Type B pancreatic cell (in vitro differentiated cells): ENCODE measurements around the gene TMEM114. TPM values are rescaled to one million over a fixed set of nuclear protein-coding genes. Genes with fewer than 3 reads are reported as not detected.

Source experiments
- DNase-seq: peaks from one replicate; pipeline ENCODE4 v3.0.0; 2021; ENCODE audit warnings: mixed read lengths; ENCODE audit not compliant: unreplicated experiment; ENCODE audit errors: extremely low spot score
- H3K27ac Mint-ChIP-seq: 2 replicates; pipeline ENCODE4 v1.8.0; 2021; ENCODE audit warnings: mild to moderate bottlenecking, mixed read lengths
- H3K27me3 Mint-ChIP-seq: 2 replicates; pipeline ENCODE4 v1.8.0; 2021; ENCODE audit warnings: mixed read lengths
- H3K36me3 Mint-ChIP-seq: 2 replicates; pipeline ENCODE4 v1.8.0; 2021; ENCODE audit warnings: mixed read lengths
- H3K4me1 Mint-ChIP-seq: one replicate; pipeline ENCODE4 v1.8.0; 2021; ENCODE audit warnings: mixed read lengths; ENCODE audit not compliant: unreplicated experiment
- H3K4me3 Mint-ChIP-seq: 2 replicates; pipeline ENCODE4 v1.8.0; 2021; ENCODE audit warnings: mild to moderate bottlenecking, mixed read lengths
- H3K9me3 Mint-ChIP-seq: 2 replicates; pipeline ENCODE4 v1.8.0; 2021; ENCODE audit warnings: mixed read lengths
- total RNA-seq: library from RNA; stranded (reverse); gene quantifications from 2 replicates; pipeline ENCODE4 v1.2.1, GENCODE V29; 2021; ENCODE audit warnings: low replicate concordance
- TF ChIP-seq, protein P1 (sequence below): fragments of 200-600 bp; sonication (generic); conservative IDR thresholded peaks from 2 replicates; pipeline ENCODE4 v1.5.0; 2021; ENCODE audit warnings: antibody characterized with exemption, mild to moderate bottlenecking

TMEM114 gene
- total RNA-seq, 1 donor from 2014 or later: not detected

DNA sequence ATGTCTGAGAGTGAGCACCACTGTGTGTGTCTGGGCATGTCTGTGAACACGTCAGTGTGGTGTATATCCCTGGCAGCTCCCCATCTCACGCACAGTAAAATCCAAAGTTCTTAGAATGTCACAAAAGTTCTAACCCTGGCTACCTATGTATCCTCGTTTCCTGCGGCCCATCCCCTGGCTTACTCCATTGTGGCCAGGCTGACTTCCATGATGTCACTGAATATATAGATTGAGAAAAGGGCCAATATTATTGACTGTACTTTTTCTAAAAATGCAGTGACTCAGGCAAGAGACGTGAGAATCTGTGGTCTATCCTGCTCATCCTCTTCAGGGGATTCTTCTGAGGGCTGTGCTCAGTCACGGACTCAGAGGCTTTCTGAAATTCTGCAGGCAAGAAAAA, 30.2 kb upstream of the TMEM114 start:
- TF ChIP-seq, protein P1, sequence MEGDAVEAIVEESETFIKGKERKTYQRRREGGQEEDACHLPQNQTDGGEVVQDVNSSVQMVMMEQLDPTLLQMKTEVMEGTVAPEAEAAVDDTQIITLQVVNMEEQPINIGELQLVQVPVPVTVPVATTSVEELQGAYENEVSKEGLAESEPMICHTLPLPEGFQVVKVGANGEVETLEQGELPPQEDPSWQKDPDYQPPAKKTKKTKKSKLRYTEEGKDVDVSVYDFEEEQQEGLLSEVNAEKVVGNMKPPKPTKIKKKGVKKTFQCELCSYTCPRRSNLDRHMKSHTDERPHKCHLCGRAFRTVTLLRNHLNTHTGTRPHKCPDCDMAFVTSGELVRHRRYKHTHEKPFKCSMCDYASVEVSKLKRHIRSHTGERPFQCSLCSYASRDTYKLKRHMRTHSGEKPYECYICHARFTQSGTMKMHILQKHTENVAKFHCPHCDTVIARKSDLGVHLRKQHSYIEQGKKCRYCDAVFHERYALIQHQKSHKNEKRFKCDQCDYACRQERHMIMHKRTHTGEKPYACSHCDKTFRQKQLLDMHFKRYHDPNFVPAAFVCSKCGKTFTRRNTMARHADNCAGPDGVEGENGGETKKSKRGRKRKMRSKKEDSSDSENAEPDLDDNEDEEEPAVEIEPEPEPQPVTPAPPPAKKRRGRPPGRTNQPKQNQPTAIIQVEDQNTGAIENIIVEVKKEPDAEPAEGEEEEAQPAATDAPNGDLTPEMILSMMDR: no peak
- H3K4me3 Mint-ChIP-seq: peak overlapping the region; percentile 97
- H3K36me3 Mint-ChIP-seq: peaks cover 4% of the 10 kb centered on the region
- H3K27me3 Mint-ChIP-seq: peaks cover 12% of the 10 kb centered on the region
- peak overlapping the region; percentile 4 for H3K27ac Mint-ChIP-seq
- DNase-seq: no peak
- H3K4me1 Mint-ChIP-seq: peaks cover 15% of the 10 kb centered on the region
- no peaks in the 10 kb centered on the region for H3K9me3 Mint-ChIP-seq

DNA sequence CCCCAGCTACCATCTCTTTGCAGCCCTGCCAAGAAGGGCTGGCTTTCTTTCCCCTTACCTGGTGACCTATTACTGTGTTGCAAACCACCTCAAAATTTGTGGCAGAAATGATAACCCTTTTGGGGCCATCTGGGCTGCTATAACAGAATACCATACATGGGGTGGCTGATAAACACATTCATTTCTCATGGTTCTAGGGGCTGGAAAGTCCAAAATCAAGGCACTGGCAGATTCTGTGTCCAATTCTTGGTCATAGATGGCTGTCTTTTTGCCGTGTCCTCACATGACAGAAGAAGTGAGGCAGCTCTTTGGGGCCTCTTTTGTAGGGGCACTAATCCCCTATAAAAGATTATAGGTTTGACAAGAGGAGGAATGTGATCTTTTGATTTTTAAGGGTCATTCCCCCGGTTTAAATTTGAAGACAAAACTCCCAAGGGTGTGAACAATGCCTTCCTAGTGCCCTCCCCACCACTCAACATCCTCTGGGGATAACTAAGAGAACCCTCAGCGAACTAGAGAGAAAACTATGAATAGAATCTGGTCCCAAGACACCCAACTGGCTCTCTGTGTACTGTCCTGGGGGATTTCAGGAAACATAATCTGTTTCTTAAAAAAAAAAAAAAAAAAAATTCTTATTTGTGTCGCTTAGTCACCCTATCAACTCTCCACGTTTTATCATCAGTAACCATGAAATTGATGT, 29.5 kb upstream of the TMEM114 start:
- Mint-ChIP-seq H3K27me3 (peaks cover 15% of the 10 kb centered on the region), H3K4me1 (peaks cover 15% of the 10 kb centered on the region), H3K27ac (no peak overlapping the region), H3K36me3 (peaks cover 1% of the 10 kb centered on the region), H3K4me3 (no peak overlapping the region), H3K9me3 (no peaks in the 10 kb centered on the region)
- no peak for DNase-seq
- TF ChIP-seq, protein P1: no peak

DNA sequence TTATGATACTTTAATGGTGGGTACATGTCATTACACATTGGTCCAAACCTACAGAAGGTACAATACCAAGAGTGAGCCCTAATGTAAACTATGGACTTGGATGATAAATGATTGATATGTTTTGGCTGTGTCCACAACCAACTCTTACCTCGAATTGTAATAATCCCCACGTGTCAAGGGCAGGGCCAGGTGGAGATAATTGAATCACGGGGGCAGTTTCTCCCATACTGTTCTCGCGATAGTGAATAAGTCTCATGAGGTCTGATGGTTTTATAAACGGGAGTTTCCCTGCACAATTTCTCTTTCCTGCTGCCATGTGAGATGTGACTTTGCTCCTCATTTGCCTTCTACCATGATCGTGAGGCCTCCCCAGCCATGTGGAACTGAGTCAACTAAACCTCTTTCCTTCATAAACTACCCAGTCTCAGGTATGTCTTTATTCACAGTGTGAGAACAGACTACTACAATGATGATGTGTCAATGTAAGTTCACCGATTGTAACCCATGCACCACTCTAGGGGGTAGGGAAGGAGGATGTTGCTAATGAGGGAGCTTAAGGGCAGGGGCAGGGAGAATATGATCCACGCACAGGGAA, 24.2 kb upstream of the TMEM114 start:
- Mint-ChIP-seq H3K9me3 (no peaks in the 10 kb centered on the region), H3K27ac (no peak overlapping the region), H3K4me1 (peaks cover 6% of the 10 kb centered on the region), H3K36me3 (no peaks in the 10 kb centered on the region), H3K27me3 (peaks cover 45% of the 10 kb centered on the region), H3K4me3 (no peak overlapping the region)
- no peak for DNase-seq
- TF ChIP-seq, protein P1: no peak

DNA sequence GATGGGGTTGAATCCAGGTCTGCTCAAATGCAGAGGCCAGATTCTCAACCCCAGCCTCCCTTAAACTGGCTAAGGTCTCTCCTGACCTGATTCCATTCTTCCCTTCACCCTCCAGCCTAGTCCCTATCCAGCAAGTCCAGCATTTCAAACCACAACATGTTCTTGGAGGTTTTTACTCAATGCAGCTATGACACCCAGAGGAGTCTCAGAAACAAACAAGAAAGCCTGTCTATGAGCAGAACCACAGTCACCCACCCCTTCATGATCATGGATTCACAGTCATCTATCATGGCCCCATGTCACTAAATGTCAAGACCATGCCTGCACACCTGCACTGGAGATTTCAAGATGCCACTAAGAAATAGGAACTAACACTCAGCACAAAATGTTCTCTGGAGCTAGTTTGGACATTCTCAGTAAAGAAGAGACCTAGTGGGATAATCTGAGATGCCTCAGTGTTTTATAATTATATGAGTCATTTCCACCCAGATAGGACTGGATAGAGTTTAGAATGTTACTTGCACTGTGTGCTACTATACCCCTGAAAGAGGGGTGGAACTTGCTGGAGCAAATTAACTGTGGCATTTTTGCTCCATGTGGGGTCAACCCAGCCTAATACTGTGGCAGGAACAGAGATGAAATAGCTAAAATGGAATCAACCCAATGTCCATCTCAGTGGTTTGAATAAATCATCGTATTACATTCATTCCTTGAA, 21.7 kb upstream of the TMEM114 start:
- no peak overlapping the region for H3K4me3 Mint-ChIP-seq
- H3K4me1 Mint-ChIP-seq: no peaks in the 10 kb centered on the region
- no peak overlapping the region for H3K27ac Mint-ChIP-seq
- TF ChIP-seq, protein P1: no peak
- DNase-seq: no peak
- peaks cover 50% of the 10 kb centered on the region for H3K27me3 Mint-ChIP-seq
- no peaks in the 10 kb centered on the region for H3K9me3 Mint-ChIP-seq
- no peaks in the 10 kb centered on the region for H3K36me3 Mint-ChIP-seq

DNA sequence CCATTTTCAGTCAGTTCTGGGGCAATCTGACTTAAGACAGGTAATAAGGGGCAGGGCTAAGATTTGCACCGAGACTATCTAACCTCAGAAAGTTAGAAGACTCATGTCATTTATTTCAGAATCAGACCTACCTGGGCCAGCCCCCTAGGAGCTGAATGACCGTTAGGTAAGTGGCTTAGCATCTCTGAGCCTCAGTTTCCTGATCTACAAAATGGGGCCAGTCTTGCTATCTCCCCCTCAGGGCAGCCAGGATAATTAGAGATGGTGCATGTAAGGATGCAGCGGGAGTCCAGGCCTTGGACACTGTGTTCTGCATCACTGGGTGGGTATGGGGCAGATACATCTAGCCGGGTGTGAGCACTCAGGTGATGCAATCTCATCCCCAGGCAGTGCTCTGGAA, 20.8 kb upstream of the TMEM114 start:
- peaks cover 55% of the 10 kb centered on the region for H3K27me3 Mint-ChIP-seq
- no peak overlapping the region for H3K27ac Mint-ChIP-seq
- H3K36me3 Mint-ChIP-seq: no peaks in the 10 kb centered on the region
- no peaks in the 10 kb centered on the region for H3K4me1 Mint-ChIP-seq
- no peak overlapping the region for H3K4me3 Mint-ChIP-seq
- TF ChIP-seq, protein P1: no peak
- no peaks in the 10 kb centered on the region for H3K9me3 Mint-ChIP-seq
- no peak for DNase-seq
